Body of pancreas (tissue), 4 donors: Measurements from ENCODE around the gene ME3.

Experiments used
- CTCF ChIP-seq, 7 experiments: fragments of 450-650 bp in 4 of 7; fragments of 200-600 bp in 3 of 7; sonication (generic) in 3 of 7; IDR thresholded peaks; one replicate each; pipeline ENCODE4 v1.5.1; 2016 to 2019; ENCODE audit warnings: antibody characterized with exemption in 7 of 7
- POLR2A ChIP-seq, 3 donors: fragments of 450-650 bp; IDR thresholded peaks; one replicate each; pipeline ENCODE4 v1.6.1; 2016; ENCODE audit warnings: antibody characterized with exemption in 3 of 3, mild to moderate bottlenecking in 2 of 3

- TF ChIP-seq CTCF (IDR thresholded peaks at IDR 0.05) (no peak), POLR2A (IDR thresholded peaks at IDR 0.05) (no peak)
Observed at GRCh38 chr11:86489442-86489841, 183.0 kb downstream of the ME3 start.
